NB4 (cell line): ENCODE measurements around the gene BBS2.

Experiments used
- DNase-seq: peaks from one replicate; pipeline ENCODE4 v3.0.0; 2010; ENCODE audit warnings: low read depth
- H3K4me3 ChIP-seq: one replicate; pipeline ENCODE4 v1.5.1; 2011; ENCODE audit warnings: mild to moderate bottlenecking, low read depth, low read length, moderate library complexity
- MYC ChIP-seq: IDR thresholded peaks from 2 replicates; pipeline ENCODE4 v1.6.1; 2011; ENCODE audit warnings: low read depth, low read length
- POLR2A ChIP-seq: IDR thresholded peaks from 2 replicates; pipeline ENCODE4 v1.6.1; 2011; ENCODE audit warnings: mild to moderate bottlenecking; ENCODE audit not compliant: insufficient read length; ENCODE audit errors: extremely low read depth
- TF ChIP-seq, protein P1 (sequence below): IDR thresholded peaks from 2 replicates; pipeline ENCODE4 v1.6.1; 2011; ENCODE audit warnings: low read depth, low read length
- TF ChIP-seq, protein P2 (sequence below): IDR thresholded peaks from one replicate; pipeline ENCODE4 v1.5.1; 2012; ENCODE audit warnings: low read depth, low read length

The BBS2 gene

DNA sequence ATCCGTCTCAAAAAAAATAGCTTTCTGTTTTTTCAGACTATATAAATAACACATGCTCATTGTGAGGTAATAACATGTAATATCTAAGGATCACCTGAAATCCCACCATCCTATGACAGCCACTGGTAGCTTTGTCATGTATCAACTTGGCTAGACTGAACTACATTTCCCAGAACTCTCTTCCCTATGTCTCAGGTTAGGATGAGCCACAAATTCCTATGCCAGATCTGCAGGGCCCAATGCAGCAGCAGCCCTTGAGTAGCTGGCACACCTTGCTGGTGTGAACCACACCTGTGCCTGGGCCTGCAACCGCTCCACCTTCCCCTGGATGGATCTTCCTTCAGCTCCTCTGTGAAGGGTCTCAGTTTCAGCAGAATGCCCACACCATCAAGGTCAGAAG is 40.4 kb downstream of the BBS2 start:
- TF ChIP-seq MYC: no peak
- TF ChIP-seq, protein P1, sequence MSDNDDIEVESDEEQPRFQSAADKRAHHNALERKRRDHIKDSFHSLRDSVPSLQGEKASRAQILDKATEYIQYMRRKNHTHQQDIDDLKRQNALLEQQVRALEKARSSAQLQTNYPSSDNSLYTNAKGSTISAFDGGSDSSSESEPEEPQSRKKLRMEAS: no peak
- TF ChIP-seq, protein P2, sequence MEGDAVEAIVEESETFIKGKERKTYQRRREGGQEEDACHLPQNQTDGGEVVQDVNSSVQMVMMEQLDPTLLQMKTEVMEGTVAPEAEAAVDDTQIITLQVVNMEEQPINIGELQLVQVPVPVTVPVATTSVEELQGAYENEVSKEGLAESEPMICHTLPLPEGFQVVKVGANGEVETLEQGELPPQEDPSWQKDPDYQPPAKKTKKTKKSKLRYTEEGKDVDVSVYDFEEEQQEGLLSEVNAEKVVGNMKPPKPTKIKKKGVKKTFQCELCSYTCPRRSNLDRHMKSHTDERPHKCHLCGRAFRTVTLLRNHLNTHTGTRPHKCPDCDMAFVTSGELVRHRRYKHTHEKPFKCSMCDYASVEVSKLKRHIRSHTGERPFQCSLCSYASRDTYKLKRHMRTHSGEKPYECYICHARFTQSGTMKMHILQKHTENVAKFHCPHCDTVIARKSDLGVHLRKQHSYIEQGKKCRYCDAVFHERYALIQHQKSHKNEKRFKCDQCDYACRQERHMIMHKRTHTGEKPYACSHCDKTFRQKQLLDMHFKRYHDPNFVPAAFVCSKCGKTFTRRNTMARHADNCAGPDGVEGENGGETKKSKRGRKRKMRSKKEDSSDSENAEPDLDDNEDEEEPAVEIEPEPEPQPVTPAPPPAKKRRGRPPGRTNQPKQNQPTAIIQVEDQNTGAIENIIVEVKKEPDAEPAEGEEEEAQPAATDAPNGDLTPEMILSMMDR: no peak
- TF ChIP-seq POLR2A: no peak
- H3K4me3 ChIP-seq: no peak overlapping the region
- DNase-seq: no peak

DNA sequence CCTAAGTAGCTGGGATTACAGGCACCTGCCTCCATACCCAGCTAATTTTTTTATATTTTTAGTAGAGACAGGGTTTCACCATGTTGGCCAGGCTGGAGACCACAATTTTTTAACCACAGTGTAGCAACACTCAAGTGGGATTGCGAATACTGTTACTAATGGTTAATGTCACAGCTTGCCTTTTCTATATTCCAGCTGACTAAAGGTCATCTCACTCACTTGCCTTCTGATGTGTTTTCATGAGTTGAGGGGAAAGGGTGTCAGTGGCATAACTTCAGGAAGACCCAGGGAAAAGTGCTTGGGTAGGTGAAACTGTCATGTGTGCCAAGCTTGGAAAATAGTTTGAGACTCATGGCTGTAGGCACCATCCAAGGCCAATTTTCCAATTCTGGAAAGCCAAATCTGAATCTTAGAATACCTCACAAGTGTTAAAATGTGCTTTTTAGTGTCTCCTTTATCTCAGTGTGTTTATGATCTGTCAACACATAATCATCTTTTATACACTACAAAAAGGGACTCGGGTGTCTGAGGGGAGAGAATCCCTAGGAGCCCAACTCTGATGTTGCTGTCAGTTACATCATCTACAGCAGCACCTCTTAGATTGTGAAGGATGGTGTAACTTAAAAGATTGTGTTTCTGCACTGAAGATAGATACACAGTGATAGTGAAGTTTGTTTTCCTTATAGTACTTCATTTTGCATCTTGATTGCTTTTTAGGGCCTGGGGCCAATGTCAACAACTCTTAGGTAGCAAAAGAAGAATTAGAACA is 41.4 kb downstream of the BBS2 start:
- TF ChIP-seq MYC: no peak
- TF ChIP-seq POLR2A: no peak
- TF ChIP-seq, protein P2: no peak
- TF ChIP-seq, protein P1: no peak
- H3K4me3 ChIP-seq: no peak overlapping the region
- peak; percentile 78 for DNase-seq

GRCh38 chr16:56477096-56477878 is 42.5 kb downstream of the BBS2 start:
- TF ChIP-seq MYC: no peak
- TF ChIP-seq, protein P1: no peak
- TF ChIP-seq, protein P2: no peak
- peak; percentile 79 for DNase-seq

GRCh38 chr16:56475201-56475600 is 44.6 kb downstream of the BBS2 start:
- TF ChIP-seq, protein P1: no peak
- TF ChIP-seq POLR2A: no peak
- TF ChIP-seq, protein P2: no peak
- no peak for TF ChIP-seq MYC
- H3K4me3 ChIP-seq: no peak overlapping the region
- DNase-seq: no peak

More at GRCh38 chr16:56477096-56477878, 42.5 kb downstream of the BBS2 start:
- no peak overlapping the region for H3K4me3 ChIP-seq

DNA sequence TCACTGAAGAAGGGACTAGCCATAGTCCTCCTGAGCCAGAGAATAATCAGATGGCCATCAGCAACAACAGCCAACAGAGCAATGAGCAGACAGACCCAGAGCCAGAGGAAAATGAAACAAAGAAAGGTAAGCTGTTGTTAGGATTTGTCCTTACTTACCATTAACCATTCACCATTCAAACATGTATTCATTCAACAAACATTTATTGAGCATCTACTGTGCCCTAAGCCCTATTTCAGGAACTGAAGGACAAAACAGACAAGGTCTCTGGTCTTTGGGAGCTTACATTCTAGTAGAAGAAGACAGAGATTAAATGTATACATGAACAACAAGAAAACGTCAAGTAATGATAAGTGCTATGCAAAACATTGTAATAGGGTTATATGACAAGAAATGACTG is 49.2 kb downstream of the BBS2 start:
- no peak for TF ChIP-seq POLR2A
- TF ChIP-seq, protein P1: no peak
- TF ChIP-seq, protein P2: no peak
- no peak for TF ChIP-seq MYC
- H3K4me3 ChIP-seq: no peak overlapping the region
- DNase-seq: no peak
